Measurements from ENCODE around the gene PIP5K1C. TPM values are rescaled to one million over a fixed set of nuclear protein-coding genes. Genes with fewer than 3 reads are reported as not detected.

Gene PIP5K1C
- total and polyA plus RNA-seq, 9 of the 15 experiments (the other 6 are each of a cell fraction or from before 2014, with no cell fraction given) = 0.38 to 22.1 (median 4.1) TPM

- intact Hi-C loops (cut with micrococcal nuclease) (loop anchor here (10.0 kb wide), 1 partner anchor 63 kb away; no protein-coding TSS in a partner anchor), in situ Hi-C loops (cut with MboI) (no loop called here)
- Histone ChIP-seq H3K4me1 (replicated peaks in 1 of 2; ENCODE audit: control insufficient read depth in 2 of 2, insufficient read depth in 2 of 2, low read length in 2 of 2) (peaks cover 42 to 98% of the 10 kb centered on the region in 2 experiments), H3K27ac (ENCODE audit: extremely low read depth, low read depth, low read length) (peak overlapping the region; percentile 98), H3K9ac (ENCODE audit: insufficient read depth in 1 of 2, low read depth in 2 of 2, low read length in 2 of 2) (peak overlapping the region; percentile 92), H3K27me3 (ENCODE audit: control insufficient read depth in 2 of 2, insufficient read depth in 2 of 2, low read length in 2 of 2) (no peaks in the 10 kb centered on the region), H3K4me3 (peak overlapping the region; percentile 89), H3K36me3 (ENCODE audit: control insufficient read depth, insufficient read depth, low read length) (peaks cover 47% of the 10 kb centered on the region; the same call in 2 of the 3 replicates), H3K79me2 (ENCODE audit: control insufficient read depth, insufficient read depth, low read length) (peaks cover 47% of the 10 kb centered on the region), H3K9me3 (replicated peaks; ENCODE audit: control insufficient read depth, insufficient read depth, low read depth, low read length) (no peaks in the 10 kb centered on the region; the same call in 1 of the 2 replicates), H3K9me1 (ENCODE audit: control insufficient read depth, insufficient read depth, low read length) (peaks cover 2% of the 10 kb centered on the region), H2AFZ (ENCODE audit: low read depth, low read length) (peak overlapping the region; percentile 79), H4K20me1 (replicated peaks; ENCODE audit: control insufficient read depth, insufficient read depth, low read length) (no peaks in the 10 kb centered on the region), H3K4me2 (ENCODE audit: insufficient read depth, low read length) (peak overlapping the region; percentile 91)
- BruUV-seq (replicated peaks) = no TSS peak
- POLR2A ChIA-PET = interaction anchor here (0.5 to 4.0 kb wide), 15 partner anchors 12 to 833 kb away, joined by 3 to 29 read pairs (median 4); partner anchors contain the start of gene MFSD12
- peak in 2 of 4 experiments; percentile 84 to 89 for DNase-seq (ENCODE audit: extremely low read depth in 1 of 4, low spot score in 3 of 4)
- WGBS (ENCODE audit: insufficient coverage, low coverage, missing lambda C conversion rate) = 3% methylated on average over 3 of the region's 3 CpGs
- peak; percentile 99 for FAIRE-seq
- CTCF ChIA-PET (ENCODE audit: low intra/inter-chr PET ratio) = no interaction called here
- peak; percentile 36 for ATAC-seq
- TF ChIP-seq KLF16 (IDR thresholded peaks at IDR 0.05) = no peak
- no peak for TF ChIP-seq GABPA (tag; conservative IDR thresholded peaks at IDR 0.05; ENCODE audit: low read depth)
- TF ChIP-seq POLR2B (IDR thresholded peaks at IDR 0.05; ENCODE audit: low read depth, partially characterized antibody) = peak; percentile 68
- TF ChIP-seq ZNF12 (CRISPR knock-in tag; IDR thresholded peaks at IDR 0.05) = no peak
- TF ChIP-seq, protein P1, sequence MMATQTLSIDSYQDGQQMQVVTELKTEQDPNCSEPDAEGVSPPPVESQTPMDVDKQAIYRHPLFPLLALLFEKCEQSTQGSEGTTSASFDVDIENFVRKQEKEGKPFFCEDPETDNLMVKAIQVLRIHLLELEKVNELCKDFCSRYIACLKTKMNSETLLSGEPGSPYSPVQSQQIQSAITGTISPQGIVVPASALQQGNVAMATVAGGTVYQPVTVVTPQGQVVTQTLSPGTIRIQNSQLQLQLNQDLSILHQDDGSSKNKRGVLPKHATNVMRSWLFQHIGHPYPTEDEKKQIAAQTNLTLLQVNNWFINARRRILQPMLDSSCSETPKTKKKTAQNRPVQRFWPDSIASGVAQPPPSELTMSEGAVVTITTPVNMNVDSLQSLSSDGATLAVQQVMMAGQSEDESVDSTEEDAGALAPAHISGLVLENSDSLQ (IDR thresholded peaks at IDR 0.05) = peak; percentile 51
- no peak for TF ChIP-seq THRAP3 (IDR thresholded peaks at IDR 0.05; ENCODE audit: borderline replicate concordance)
- TF ChIP-seq, protein P2, sequence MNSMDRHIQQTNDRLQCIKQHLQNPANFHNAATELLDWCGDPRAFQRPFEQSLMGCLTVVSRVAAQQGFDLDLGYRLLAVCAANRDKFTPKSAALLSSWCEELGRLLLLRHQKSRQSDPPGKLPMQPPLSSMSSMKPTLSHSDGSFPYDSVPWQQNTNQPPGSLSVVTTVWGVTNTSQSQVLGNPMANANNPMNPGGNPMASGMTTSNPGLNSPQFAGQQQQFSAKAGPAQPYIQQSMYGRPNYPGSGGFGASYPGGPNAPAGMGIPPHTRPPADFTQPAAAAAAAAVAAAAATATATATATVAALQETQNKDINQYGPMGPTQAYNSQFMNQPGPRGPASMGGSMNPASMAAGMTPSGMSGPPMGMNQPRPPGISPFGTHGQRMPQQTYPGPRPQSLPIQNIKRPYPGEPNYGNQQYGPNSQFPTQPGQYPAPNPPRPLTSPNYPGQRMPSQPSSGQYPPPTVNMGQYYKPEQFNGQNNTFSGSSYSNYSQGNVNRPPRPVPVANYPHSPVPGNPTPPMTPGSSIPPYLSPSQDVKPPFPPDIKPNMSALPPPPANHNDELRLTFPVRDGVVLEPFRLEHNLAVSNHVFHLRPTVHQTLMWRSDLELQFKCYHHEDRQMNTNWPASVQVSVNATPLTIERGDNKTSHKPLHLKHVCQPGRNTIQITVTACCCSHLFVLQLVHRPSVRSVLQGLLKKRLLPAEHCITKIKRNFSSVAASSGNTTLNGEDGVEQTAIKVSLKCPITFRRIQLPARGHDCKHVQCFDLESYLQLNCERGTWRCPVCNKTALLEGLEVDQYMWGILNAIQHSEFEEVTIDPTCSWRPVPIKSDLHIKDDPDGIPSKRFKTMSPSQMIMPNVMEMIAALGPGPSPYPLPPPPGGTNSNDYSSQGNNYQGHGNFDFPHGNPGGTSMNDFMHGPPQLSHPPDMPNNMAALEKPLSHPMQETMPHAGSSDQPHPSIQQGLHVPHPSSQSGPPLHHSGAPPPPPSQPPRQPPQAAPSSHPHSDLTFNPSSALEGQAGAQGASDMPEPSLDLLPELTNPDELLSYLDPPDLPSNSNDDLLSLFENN (IDR thresholded peaks at IDR 0.05; ENCODE audit: low read depth in 2 of 2, low read length in 2 of 2) = no peak
- TF ChIP-seq MCM7 (IDR thresholded peaks at IDR 0.05) = no peak
- no peak for TF ChIP-seq TEAD4 (IDR thresholded peaks at IDR 0.05; ENCODE audit: low read length)
- no peak for TF ChIP-seq TEAD4 (CRISPR knock-in tag; IDR thresholded peaks at IDR 0.05; ENCODE audit: borderline replicate concordance)
- no peak for TF ChIP-seq FOXK2 (conservative IDR thresholded peaks at IDR 0.05 in 1 of 2, IDR thresholded peaks at IDR 0.05 in 1 of 2; ENCODE audit: low read depth in 2 of 2)
- TF ChIP-seq SNRNP70 (optimal IDR thresholded peaks at IDR 0.05; ENCODE audit: low read depth, low read length) = no peak
- no peak for TF ChIP-seq ZNF134 (CRISPR knock-in tag; conservative IDR thresholded peaks at IDR 0.05)
- TF ChIP-seq PCBP2 (IDR thresholded peaks at IDR 0.05; ENCODE audit: low read depth, low read length, poor library complexity, severe bottlenecking) = no peak
- TF ChIP-seq SREBF1 (IDR thresholded peaks at IDR 0.05; ENCODE audit: borderline replicate concordance, low read depth, low read length) = no peak
- peak; percentile 39; the same call in 1 of the 2 replicates for TF ChIP-seq NCOR1 (IDR thresholded peaks at IDR 0.05)
- TF ChIP-seq GABPB2 (CRISPR knock-in tag; conservative IDR thresholded peaks at IDR 0.05) = no peak
- TF ChIP-seq EWSR1 (IDR thresholded peaks at IDR 0.05; ENCODE audit: borderline replicate concordance, low read depth, partially characterized antibody) = no peak
- TF ChIP-seq OTX1 (CRISPR knock-in tag; IDR thresholded peaks at IDR 0.05) = no peak
- no peak for TF ChIP-seq POLR2AphosphoS5 (IDR thresholded peaks at IDR 0.05; ENCODE audit: control insufficient read depth, insufficient read depth, low read depth, low read length)
These were observed 92.1 kb downstream of the PIP5K1C start for GRCh38 chr19:3608079-3608641.
